Mammary epithelial cell (primary cell): Measurements from ENCODE around the gene BUD31.

Source experiments
- CTCF ChIP-seq, 2 donors: IDR thresholded peaks in 1 of 2; conservative IDR thresholded peaks in 1 of 2; 2 replicates each; pipeline ENCODE4 v1.5.1; 2011 to 2012; ENCODE audit warnings: inconsistent platforms in 2 of 2, low read length in 2 of 2, mild to moderate bottlenecking in 2 of 2, control low read depth in 1 of 2, low read depth in 1 of 2; ENCODE audit not compliant: insufficient read depth in 1 of 2; ENCODE audit errors: extremely low read depth in 1 of 2
- EZH2 ChIP-seq: IDR thresholded peaks from 2 replicates; pipeline ENCODE4 v1.6.1; 2012; ENCODE audit warnings: low read length, inconsistent platforms, borderline replicate concordance

- TF ChIP-seq CTCF (conservative IDR thresholded peaks at IDR 0.05 in 1 of 2, IDR thresholded peaks at IDR 0.05 in 1 of 2; ENCODE audit: extremely low read depth in 1 of 2, insufficient read depth in 1 of 2, low read depth in 1 of 2, low read length in 2 of 2) (no peak), EZH2 (no peak)
Observed at GRCh38 chr7:99402854-99403253, 5.9 kb upstream of the BUD31 start.
